ENCODE data around the gene CDHR5. TPM values are rescaled to one million over a fixed set of nuclear protein-coding genes. Genes with fewer than 3 reads are reported as not detected.

The CDHR5 gene
- total RNA-seq, 1 donor from 2014 or later, result not detected

- no peak for TF ChIP-seq CTCF (IDR thresholded peaks at IDR 0.05)
- peaks cover 19% of the 10 kb centered on the region for H3K36me3 ChIP-seq
- no peak for ATAC-seq
These were observed 21.5 kb upstream of the CDHR5 start for GRCh38 chr11:646214-646613.

DNA sequence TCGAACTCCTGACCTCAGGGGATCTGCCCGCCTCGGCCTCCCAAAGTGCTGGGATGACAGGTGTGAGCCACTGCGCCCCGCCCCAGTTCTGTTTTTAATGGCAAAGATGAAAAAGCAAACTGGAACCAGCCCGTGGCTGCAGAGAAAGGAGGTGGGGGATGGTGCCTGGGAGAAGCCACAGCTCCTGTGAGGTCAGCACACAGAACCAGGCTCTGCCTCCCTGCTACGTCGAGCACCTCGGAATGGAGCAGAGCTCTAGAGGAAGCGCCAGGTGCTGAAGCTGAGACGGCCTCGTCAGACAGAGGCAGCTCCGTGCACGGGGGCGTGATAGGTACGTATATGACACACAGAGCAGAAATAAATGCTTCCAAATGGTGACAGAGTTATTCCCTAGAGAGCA, 20.8 kb upstream of the CDHR5 start:
- Histone ChIP-seq H3K9me3 (no peaks in the 10 kb centered on the region), H3K27ac (no peak overlapping the region), H3K27me3 (no peaks in the 10 kb centered on the region), H3K36me3 (peaks cover 13% of the 10 kb centered on the region), H3K4me3 (no peak overlapping the region), H3K4me1 (no peaks in the 10 kb centered on the region)
- TF ChIP-seq CTCF (IDR thresholded peaks at IDR 0.05), result no peak
- DNase-seq (no peak), ATAC-seq (no peak)
- intact Hi-C loops (cut with DNase I), result no loop called here

More at GRCh38 chr11:646214-646613, 21.5 kb upstream of the CDHR5 start:
- intact Hi-C loops (cut with DNase I), result no loop called here
- no peaks in the 10 kb centered on the region for H3K4me1 ChIP-seq
- no peaks in the 10 kb centered on the region for H3K9me3 ChIP-seq
- H3K4me3 ChIP-seq, result no peak overlapping the region
- DNase-seq, result no peak
- H3K27me3 ChIP-seq, result no peaks in the 10 kb centered on the region
- no peak overlapping the region for H3K27ac ChIP-seq

DNA sequence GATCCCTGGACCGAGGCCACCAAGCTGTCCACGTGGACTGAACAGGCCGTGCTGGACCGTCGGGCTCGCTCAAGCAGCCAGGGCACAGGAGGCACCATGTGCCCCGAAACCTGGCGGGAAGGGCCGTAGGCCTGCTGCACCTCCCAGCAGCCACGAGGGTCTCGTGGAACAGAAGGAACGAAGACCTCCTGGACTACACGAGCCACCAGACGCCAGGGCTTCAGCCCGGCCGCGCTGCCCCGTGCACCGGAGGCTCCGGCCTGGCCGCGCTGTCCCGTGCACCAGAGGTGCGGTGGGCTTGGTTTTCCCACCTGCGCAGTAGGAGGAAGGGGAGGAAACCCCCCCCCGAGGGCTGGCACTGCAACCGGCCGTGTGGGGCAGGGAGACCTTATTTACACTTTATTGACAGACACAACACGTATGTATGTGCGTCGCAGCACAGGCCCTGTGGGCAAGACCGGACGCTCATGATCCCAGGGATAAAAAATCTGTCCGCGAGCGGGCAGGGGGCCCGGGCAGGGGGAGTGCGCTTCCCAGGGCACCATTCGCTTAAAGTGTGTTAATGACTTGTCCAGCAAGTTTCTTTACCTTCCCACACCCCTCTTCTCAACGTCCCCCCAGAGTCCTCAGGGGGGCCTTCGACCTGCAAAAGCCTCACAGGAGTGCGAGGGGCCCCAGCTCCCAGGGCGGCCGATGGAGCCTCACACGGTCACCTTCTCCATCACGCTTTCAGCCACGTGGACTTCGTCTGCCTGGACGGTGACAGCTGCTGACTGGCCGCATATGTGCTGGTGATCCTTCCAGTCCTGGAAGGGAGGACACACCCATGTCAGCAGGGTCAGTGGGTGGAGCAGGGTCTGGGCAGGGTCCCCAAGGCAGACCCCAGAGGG, 19.3 kb upstream of the CDHR5 start:
- Histone ChIP-seq H3K27me3 (peaks cover 2% of the 10 kb centered on the region), H3K4me1 (no peaks in the 10 kb centered on the region), H3K36me3 (peaks cover 12% of the 10 kb centered on the region), H3K9me3 (no peaks in the 10 kb centered on the region), H3K27ac (no peak overlapping the region), H3K4me3 (no peak overlapping the region)
- TF ChIP-seq CTCF (IDR thresholded peaks at IDR 0.05), result no peak
- no peak for ATAC-seq
- intact Hi-C loops (cut with DNase I), result no loop called here
- DNase-seq, result no peak

- H3K27ac ChIP-seq, result no peak overlapping the region
- ATAC-seq (no peak), DNase-seq (no peak)
- TF ChIP-seq CTCF (IDR thresholded peaks at IDR 0.05), result no peak
- no peaks in the 10 kb centered on the region for H3K4me1 ChIP-seq
- H3K27me3 ChIP-seq, result peaks cover 9% of the 10 kb centered on the region
- H3K4me3 ChIP-seq, result no peak overlapping the region
- peaks cover 12% of the 10 kb centered on the region for H3K36me3 ChIP-seq
- intact Hi-C loops (cut with DNase I), result no loop called here
- no peaks in the 10 kb centered on the region for H3K9me3 ChIP-seq
These were observed 18.6 kb upstream of the CDHR5 start for GRCh38 chr11:643366-643765.

GRCh38 chr11:641806-642370, 17.1 kb upstream of the CDHR5 start:
- H3K4me1 ChIP-seq, result peaks cover 4% of the 10 kb centered on the region
- H3K9me3 ChIP-seq, result no peaks in the 10 kb centered on the region
- TF ChIP-seq CTCF (IDR thresholded peaks at IDR 0.05), result no peak
- intact Hi-C loops (cut with DNase I), result no loop called here
- DNase-seq (no peak), ATAC-seq (no peak)
- H3K4me3 ChIP-seq, result no peak overlapping the region
- H3K27me3 ChIP-seq, result peaks cover 21% of the 10 kb centered on the region
- H3K27ac ChIP-seq, result no peak overlapping the region
- H3K36me3 ChIP-seq, result peaks cover 12% of the 10 kb centered on the region

All from upper lobe of right lung (tissue), 1 donor.